UCSD-AML1 (cell line): ENCODE results near the gene EEPD1.

ENCODE experiments used
- DNase-seq: peaks from one replicate; lab custom pipeline; 2025; ENCODE audit not compliant: unreplicated experiment; lab: John Stamatoyannopoulos, UW

Gene EEPD1

DNA sequence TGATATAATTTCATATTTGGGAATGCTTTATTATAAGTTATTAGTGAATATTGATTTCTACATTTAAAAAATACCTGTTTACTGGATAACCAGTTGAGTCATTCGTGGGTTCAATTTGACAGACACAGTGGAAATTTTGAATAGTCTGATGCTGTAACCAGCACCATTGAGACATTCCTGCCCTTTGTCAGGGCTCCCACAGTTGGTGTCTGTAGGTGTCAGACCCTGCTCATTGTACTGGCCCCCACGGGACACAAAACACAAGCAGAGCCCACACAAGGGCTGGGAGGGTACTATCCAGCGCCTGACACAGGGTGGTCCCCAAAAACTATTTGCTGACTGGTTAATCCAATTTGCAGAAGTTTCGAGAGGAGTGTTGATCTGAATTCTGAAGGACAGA is 35.9 kb downstream of the EEPD1 start:
- no peak for DNase-seq

DNA sequence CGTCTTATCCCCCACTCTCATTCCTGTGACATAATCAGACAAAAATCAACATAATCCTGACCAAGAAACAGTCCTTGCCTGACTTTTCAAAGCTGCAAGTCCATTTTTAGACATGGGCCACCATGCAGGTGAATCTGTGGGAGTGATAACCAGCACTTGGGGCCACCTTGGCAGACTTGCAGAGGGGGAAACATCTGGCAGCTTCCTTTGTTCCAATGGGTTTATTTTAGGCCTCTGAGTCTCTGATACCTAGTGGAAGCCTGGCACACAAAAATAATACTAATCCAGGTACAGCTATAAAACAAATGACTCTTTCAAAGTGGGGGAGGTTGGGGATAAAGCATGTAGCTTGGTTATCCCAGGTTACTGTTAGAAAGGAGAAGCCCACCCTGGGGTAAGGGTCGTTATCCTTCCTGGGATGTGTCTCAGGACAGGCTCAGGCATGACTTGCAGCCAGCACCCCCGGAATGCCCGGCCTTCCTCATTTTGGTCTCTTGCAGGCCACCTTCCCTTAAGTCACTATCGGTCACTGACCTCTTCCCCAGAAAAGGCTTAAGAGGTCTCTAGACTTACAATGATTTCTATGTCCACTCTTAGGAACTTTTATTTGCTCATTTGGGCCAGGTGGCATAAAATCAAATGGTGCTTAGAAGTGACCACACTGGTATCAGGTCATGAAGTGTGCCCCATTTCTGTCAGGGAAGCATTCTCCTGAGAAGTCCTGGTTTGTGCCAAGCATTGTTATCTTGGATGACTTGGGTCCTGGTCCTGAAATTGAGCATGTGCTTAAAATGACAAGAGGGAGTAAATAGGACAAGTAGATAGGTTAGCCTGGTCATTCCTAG is 37.6 kb downstream of the EEPD1 start:
- DNase-seq: no peak

DNA sequence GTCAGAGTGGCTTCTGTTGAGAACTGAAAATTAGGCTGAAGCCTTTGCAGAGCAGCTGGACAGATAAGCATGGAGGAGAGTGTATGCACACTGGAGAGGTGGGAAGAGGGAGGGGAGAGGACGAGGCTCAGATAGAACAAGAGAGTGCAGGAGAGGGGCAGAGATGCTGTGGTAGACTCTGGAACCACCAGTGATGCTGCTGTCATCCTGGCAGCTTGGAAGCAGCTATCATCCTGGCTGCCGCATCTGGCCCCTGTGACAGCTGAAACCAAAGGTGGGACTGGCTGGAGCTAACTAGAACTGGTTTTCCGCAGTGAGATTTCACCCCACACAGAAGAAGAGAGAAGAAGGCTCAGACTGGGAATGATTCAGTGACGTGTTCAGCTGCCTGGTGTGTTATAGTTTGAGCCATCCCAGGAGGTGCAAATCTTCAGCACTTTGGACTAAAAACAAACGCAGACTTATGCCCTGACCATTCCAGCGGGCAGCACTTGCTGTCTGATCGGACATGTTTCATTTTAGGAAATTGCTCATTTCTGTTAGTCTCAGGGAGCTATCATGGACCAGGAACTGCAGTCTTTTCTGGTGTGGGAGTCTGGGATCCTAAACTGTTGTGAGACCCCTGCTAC is 38.4 kb downstream of the EEPD1 start:
- DNase-seq: no peak

DNA sequence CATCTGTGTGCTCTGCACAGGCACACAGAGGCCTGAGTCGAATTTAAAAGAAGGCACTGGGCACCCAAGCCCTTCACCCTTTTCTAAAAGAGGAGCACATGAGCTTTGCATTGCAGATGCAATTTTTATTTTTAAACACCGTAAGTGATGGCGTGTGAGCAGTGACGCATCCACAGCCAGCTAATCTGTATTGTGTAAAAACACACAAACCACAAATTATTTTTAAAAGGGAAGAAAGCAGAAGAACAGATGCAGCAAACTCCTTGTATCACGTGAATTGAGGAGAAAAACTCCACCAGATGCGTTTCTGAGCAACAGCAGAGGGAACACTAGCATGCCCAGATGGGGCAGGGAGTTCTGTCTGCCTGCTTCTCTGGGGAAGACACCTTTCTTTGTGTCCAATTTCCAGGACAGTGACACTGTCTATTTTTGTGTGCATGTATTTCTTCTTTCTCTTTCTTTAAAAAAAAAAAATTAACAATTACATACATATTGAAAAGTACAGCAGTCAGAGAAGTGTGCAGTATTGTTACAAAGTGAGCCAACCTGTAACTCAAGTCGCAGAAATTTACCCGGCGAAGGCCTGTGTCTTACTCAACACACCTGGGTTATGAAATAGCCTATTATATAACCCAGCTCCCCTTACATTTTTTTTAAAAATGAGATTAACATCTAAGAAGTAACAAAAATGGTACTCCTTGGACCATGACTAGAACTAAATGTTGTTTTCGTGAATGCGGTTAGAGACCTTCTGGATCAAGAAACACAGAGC is 39.2 kb downstream of the EEPD1 start:
- no peak for DNase-seq

DNA sequence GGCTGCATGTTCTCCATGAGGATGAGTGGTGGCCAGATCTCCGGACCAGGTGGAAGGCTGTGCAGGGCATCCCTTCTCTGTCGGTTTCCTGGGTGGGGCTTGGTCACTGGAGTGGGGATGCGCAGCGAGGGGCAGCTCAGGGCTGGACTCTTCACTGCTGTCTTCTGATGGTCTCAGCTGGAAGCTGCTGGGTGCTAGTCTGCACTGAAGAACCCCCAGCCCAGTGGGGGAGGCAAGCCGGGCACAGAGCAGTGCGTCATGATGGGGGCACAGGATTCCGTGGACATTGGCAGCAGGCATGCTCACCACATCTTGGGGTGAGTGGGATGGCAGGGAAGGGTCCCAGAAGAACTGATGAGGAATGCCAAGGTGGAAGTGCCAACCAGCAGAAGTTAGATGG is 39.8 kb downstream of the EEPD1 start:
- DNase-seq: no peak

DNA sequence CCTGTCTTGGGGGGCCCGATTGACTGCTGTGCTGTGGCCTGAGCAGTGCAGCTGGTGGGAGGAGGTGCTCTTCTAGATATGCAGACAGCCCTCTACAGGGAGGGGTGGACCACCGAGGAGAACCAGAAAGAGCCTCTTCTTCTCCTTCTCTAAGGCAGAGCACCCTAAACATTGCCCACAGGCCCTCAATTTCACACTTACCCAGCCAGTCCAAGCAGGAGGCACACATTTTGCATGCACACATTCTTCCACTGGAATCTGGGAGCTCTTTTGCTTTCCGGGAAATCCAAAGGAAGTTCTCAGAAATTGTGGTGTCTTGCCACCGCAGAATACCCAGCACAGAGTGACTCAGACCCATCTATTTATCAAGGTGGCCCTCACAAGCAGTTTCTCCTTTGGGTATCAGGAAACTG is 45.8 kb downstream of the EEPD1 start:
- DNase-seq: peak; percentile 12

DNA sequence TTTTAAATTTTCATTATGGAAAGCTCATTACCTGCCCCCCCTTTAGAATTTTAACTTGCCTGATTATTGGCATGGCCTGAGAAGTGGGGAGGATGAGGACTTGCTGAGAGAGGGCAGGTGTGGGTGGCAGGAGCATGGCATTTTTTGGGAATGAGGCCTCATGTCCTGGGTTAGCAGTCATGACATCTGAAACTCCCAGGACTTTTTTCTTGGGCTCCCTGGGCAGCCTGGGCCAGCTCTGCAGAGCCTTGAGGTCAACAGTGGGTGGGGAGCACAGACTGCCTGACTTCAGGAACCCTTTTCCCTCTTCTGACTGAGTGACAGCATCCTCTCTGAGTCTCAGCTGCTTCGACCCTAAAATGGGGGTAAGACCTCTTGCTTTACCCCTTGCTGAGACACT is 46.3 kb downstream of the EEPD1 start:
- no peak for DNase-seq

DNA sequence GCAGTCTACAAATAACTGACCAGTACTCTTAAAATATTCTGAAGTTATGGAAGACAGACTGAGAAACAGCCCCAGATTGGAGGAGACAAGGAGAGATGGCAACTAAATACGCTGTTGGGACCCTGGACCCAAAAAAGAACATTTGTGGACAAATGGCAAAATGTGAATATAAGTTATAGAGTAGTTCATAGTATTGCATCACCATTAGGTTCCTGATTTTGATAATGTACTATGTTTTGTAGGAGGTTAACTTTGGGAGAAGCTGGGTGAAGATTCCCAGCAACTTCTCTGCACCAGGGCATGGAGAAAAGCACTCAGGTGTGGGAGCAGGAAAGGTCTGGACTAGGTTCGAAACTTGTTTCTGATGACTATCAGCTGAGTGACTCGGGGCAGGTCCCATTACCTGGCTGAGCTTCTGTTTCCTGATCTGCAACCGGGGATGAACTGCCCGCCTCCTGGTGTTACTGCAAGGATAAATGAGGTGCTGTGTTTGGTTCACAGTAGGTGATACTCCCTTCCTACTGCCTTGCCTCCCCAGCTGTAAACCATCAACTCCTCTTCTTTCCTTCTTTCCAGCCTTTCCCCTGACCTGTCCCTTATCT is 48.2 kb downstream of the EEPD1 start:
- no peak for DNase-seq

DNA sequence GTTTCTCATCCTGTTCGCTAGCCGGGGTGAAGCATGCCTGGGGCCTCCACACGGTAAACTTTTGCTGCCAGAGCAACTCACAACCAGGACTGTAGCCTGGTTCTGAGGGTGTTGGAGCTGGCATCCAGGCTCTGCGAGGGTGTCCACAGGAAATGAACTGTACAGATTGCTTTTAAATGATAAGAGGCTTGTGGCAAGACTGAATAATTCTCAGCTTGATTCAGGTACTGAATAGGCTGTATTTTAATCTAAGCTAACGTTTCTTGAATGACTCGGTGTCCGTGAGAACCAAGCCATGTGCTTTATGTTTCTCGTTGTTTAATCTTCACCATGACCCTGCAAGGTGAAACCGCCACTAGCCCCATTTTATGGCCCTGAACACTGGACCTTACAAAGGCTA is 49.3 kb downstream of the EEPD1 start:
- no peak for DNase-seq

DNA sequence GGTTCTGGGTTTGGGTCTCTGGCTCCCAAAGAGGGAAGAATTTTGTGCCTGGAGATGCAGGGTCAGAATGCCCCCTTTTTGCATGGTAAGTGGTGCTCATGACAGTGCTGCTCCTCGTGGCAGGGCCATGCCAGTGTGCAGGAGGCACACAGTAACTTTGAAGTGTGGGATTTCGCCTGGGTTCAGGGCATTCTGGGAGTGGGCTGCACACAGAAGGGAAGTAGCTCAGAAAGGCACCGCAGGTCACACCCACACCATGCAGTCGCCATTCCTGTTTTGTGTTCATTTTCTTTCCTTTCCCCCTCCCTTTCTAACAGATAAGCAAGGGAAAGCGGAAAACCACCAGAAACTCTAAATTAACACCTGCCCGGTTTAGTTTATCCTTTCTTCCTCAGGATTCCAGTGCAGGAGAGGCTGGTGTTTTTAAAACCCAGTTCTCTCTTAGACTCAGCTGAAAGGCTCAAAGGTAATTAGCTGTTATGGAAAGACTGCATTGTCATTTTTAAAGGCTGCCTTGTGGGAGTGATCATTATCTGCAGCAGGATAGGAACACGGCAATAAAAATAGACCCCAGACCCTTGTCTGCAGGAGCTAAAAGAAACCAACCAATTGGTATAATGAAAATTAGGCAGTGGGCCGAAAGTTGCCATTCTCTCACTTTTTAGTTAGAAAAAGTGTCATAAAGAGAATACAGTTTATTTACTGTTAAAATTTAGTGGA is 50.2 kb downstream of the EEPD1 start:
- DNase-seq: peak; percentile 12

DNA sequence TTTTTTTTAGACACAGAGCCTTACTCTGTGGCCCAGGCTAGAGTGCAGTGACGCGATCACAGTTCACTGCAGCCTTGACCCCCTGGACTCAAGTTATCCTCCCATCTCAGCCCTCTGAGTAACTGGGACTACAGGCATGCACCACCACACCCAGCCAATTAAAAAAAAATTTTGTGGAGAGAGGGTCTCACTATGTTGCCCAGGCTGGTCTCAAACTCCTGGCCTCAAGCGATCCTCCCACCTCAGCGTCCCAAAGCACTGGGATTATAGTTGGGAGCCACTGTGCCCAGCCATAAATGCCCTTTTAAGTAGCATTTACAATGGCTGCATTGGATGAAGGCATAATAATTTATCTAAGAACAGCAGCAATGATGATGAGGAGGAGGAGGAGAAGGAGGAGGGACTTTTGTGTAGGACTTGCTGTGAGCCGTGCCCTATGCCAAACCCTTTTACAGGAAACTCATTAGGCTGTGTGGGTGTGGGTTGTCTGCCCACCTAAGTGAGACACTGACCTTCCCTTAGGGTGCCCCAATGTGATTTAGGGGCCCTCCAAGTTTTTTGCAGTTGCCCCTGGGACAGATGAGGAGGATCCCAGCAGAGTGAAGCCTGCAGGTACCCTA is 51.1 kb downstream of the EEPD1 start:
- no peak for DNase-seq

DNA sequence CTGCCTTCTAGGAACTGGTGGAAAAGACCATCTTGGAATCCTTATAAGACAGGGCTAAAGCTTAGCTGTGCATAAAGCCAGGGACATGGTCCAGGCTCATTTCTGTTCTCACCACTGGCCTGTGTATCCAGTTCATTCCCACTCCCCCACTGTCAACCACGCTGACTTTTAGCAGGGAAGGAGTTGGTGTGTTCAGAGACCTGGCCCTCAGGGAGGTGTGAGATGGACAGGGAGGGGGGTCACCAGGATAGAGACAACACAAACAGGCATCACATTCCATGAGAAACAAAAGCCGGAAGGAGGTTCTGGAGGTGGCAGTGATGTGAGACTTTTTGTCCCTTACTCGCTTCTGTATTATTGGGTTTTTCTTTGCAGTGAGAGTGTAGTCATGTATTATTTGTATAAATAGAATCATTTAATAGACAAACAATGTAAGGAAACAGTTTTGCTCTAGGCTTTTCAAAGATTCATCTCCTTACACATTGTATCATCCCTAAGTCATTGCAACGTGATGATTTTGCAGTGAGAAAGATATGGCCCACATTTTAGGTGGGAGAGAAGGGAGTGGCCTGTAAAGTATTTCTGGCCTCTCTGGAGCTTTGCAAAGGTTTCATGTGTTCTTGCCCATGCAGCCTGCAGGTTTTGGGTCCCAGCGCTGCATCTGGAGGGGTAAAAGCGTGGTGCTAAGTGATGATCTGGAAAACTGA is 52.0 kb downstream of the EEPD1 start:
- no peak for DNase-seq

DNA sequence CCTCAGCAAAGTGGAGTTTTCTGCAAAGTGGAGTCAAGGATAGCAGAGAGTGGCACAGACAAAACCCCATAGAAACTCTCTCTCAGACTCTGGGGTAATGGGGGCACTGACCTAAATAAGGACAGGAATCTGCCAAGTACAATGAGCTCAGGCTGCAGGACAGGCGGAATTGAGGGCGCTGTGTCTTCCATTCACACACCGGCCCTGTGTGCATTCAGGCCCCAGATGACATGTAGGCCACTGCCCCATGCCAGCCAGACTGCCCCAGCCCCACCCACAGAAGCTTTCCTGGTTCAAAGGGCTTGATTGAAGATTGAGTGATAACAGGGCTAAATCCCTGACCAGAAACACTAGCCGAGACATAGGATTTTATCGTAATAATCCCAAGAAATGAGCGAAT is 52.7 kb downstream of the EEPD1 start:
- no peak for DNase-seq

DNA sequence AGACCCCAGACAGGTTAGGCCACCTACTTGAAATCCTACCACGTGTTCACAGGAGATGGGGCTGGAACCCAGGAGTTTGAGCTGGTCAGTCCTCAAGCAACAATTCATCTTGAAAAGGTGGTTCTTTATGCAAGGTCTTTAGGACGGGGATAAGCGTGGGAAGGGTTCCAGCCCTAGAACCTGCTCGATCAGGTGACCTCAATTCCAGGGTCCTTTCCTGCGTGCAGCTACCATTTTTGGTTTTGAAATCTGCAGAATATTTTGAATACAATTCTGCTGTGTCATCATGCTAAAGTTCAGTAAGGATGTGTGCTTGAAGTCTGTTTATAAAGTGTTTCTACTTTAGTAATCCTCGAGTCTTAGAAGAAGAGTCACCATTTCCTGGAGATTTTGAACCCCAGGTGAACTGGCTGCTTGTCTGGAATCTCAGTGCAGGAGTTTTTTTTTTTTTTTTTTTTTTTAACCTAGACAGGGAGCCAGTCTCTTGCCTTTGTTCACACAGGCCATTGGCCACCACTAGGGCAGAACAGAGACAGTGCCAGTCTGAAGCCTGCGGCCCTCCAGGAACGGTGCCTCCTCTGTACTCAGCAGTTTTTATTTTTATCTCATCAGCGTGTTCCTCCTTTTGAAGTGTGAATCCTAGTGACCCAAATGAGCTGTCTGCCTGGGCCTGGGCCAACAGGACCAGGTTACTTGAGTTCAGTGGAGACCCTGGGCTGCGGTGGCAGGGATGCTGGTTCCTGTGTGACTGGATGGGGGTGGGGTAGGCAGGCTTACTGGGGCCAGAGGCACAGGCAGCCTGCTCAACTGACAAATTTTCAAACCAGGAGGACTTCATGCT is 54.6 kb downstream of the EEPD1 start:
- DNase-seq: peak; percentile 12

DNA sequence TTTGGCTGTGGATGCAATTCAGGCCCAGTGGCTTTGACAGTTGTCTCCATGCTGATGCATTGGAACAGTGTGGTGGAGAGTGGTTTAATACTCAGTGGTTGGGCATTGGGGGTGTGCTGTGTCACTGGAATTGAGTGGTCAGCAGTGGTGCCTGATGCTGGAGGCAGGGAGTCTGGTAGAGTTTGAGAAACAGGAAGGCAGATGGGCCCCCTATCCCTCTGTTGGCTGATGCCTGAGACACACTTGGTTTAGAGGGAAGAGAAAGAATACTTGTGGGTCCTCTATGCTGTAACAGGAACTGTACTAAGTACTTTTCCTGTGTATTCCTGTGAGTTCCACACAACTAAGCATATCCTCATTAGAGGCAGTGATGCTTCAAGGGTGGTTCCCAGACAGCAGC is 55.4 kb downstream of the EEPD1 start:
- no peak for DNase-seq

DNA sequence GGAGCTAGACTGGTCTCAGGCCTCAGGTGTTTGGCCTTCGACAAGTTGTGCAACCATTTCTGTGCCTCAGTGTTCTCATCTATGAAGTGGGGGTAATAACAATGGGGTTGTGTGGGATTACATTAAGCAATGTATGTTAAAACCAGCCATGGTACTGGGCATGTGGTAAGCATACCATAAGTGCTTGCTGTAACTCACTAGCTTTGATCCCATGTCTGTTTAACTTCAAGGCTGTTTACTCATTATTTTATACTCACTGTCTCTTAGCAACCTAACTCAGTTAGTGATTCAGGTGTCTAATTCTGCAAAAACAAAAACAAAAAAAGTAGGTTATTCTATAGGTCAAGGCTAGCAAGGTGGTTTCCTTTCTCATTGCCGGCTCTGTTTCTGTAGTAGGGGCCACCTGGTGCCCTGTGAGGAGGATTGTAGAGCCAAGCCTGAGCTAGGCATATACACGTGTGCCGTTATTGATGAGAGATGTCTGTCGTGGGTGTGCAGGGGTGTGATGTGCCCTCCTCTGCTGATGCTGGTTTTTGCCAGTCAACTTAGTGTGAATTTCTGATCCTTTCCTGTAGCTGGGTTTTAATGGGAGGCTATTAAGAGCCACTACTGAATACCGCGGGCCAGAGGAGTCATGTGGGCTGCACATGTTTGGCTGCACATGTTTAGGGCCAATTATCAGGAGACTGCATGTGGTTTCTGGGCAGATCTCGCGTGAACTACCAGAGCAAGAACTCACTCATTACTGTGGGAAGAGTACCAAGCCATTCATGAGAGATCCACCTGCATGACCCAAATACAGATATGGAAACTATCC is 56.2 kb downstream of the EEPD1 start:
- no peak for DNase-seq

DNA sequence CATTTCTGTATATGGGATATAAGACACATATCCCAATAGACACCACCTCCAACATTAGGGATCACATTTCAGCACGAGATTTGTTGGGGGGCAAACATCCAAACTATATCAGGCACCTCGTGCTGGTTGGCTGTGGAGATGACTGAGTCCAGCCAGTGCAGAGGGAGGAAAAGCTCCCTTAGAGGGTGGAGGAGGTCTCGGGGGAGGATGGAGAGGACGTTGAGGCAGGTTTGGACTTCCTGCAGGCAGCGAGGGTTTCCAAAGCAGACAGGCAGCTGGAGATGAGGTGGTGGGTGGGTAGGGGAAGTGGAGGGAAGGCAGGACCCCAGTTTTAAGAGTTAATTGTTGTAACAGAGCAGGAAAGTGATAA is 56.7 kb downstream of the EEPD1 start:
- no peak for DNase-seq

DNA sequence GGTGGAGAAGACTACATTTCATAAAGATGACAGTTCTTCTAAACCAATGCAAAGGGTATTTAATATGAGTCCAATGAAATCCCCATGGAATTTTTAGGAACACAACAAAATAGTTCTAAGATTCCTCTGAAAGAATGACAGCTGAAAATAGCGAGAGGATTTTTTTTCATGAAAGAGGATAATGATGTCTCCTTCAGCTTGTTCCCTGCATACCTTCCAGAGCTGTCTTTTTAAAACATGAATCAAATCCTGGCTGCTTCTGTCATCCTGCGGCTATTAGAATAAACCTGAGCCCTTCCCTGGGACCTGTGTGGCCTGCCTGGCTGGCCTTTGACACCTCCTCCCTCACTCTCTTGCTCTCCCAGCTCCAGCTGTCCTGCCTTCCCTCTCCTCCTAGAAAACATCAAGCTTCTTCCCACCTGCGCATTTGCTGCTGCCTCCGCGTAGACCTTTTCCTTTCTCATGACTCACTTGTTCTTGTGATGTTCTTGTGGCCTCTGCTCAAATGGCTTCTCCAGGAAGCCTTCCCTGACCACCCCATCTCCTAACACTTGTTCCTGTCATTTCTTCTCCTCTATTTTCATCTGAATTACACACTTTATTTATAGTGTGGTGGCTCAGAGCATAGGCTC is 57.4 kb downstream of the EEPD1 start:
- no peak for DNase-seq
